HepG2 (cell line): ENCODE data around the gene TXNDC2. TPM values are rescaled to one million over a fixed set of nuclear protein-coding genes. Genes with fewer than 3 reads are reported as not detected.

ENCODE experiments used
- ATAC-seq: fragments of 200-7000 bp; cut with Tn5 transposase; 3 replicates; pipeline ENCODE4 v1.9.1; 2020; ENCODE audit warnings: mild to moderate bottlenecking, moderate library complexity
- BruUV-seq: library from RNA; stranded (reverse); fragments of 400-500 nt; replicated peaks from 2 replicates; lab custom pipeline; 2021; lab: Mats Ljungman, UMichigan
- CTCF ChIA-PET: fragments of 300-600 bp; formaldehyde crosslinking; extraction: SDS; loops from one replicate; lab custom pipeline; 2021; ENCODE audit warnings: low total read pairs, inconsistent platforms, low intra/inter-chr PET ratio; lab: Yijun Ruan, JAX
- POLR2A ChIA-PET: fragments of 350-600 bp; sonication (Branson Sonifier 250); formaldehyde crosslinking; loops from one replicate; lab custom pipeline; 2020; ENCODE audit warnings: antibody characterized with exemption, inconsistent platforms; lab: Yijun Ruan, JAX
- DNase-seq: peaks from one replicate; pipeline ENCODE4 v3.0.0-alpha.2; 2015; ENCODE audit warnings: low spot score
- FAIRE-seq: peaks from 3 replicates; lab custom pipeline; 2011; peaks lifted over from hg19 to GRCh38; lab: Jason Lieb, UNC
- H2AFZ ChIP-seq: one replicate; pipeline ENCODE4 v1.6.1; 2011; ENCODE audit warnings: low read length, inconsistent platforms
- H3K27ac ChIP-seq: fragments of 300-600 bp; 3 replicates; pipeline ENCODE4 v1.8.0; 2011; ENCODE audit warnings: mixed run types, mild to moderate bottlenecking, mixed read lengths, low read length, inconsistent platforms; ENCODE audit not compliant: insufficient read depth; ENCODE audit errors: extremely low read length
- H3K27me3 ChIP-seq, 2 experiments: fragments of 200-600 bp in 1 of 2; 2 replicates in 1 of 2; 3 replicates in 1 of 2; pipeline versions ENCODE4 v1.6.0 to v1.8.0; 2011; ENCODE audit warnings: low read length in 2 of 2, mild to moderate bottlenecking in 2 of 2, moderate library complexity in 2 of 2, inconsistent platforms in 1 of 2; ENCODE audit not compliant: insufficient read depth in 2 of 2, control insufficient read depth in 1 of 2
- H3K36me3 ChIP-seq, 2 experiments: fragments of 200-600 bp in 1 of 2; replicated peaks in 1 of 2; 2 replicates in 1 of 2; 3 replicates in 1 of 2; pipeline versions ENCODE4 v1.5.1 to v1.8.0; 2011; ENCODE audit warnings: low read length in 2 of 2, inconsistent platforms in 1 of 2; ENCODE audit not compliant: insufficient read depth in 2 of 2, control insufficient read depth in 1 of 2
- H3K4me1 ChIP-seq: 2 replicates; pipeline ENCODE4 v1.5.1; 2012; ENCODE audit warnings: low read length, inconsistent platforms; ENCODE audit not compliant: insufficient read depth
- H3K4me2 ChIP-seq: 2 replicates; pipeline ENCODE4 v1.6.0; 2011; ENCODE audit warnings: low read depth, low read length, inconsistent platforms
- H3K4me3 ChIP-seq, 3 experiments: fragments of 200-600 bp in 1 of 3; sonication (generic), shearing (Covaris generic) in 1 of 3; replicated peaks in 1 of 3; 2 replicates each; pipeline ENCODE4 v1.5.1; 2011 to 2016; ENCODE audit warnings: low read length in 3 of 3, inconsistent platforms in 2 of 3, low read depth in 2 of 3, mild to moderate bottlenecking in 2 of 3, control low read depth in 1 of 3, mixed read lengths in 1 of 3; ENCODE audit not compliant: insufficient read depth in 1 of 3
- H3K79me2 ChIP-seq: one replicate; pipeline ENCODE4 v1.6.1; 2011; ENCODE audit warnings: low read length, inconsistent platforms; ENCODE audit not compliant: insufficient read depth
- H3K9ac ChIP-seq: 2 replicates; pipeline ENCODE4 v1.6.0; 2011; ENCODE audit warnings: mild to moderate bottlenecking, low read depth, low read length, inconsistent platforms; ENCODE audit not compliant: insufficient read depth
- H3K9me3 ChIP-seq: 2 replicates; pipeline ENCODE4 v1.5.1; 2012; ENCODE audit warnings: mild to moderate bottlenecking, low read length
- H4K20me1 ChIP-seq: 2 replicates; pipeline ENCODE4 v1.6.0; 2011; ENCODE audit warnings: inconsistent platforms, mild to moderate bottlenecking, low read length, moderate library complexity; ENCODE audit not compliant: insufficient read depth
- FOSL2 ChIP-seq: sonication (generic); formaldehyde crosslinking; IDR thresholded peaks from 2 replicates; pipeline ENCODE4 v1.4.0; 2020; ENCODE audit warnings: missing genetic modification reagents
- JUNB ChIP-seq: sonication (generic); formaldehyde crosslinking; IDR thresholded peaks from 2 replicates; pipeline ENCODE4 v1.8.0; 2022; ENCODE audit warnings: missing genetic modification reagents, mild to moderate bottlenecking, borderline replicate concordance
- LCORL ChIP-seq, 2 experiments: fragments of 450-650 bp in 1 of 2; sonication (generic) in 1 of 2; formaldehyde crosslinking in 1 of 2; IDR thresholded peaks; 2 replicates each; pipeline versions ENCODE4 v1.5.0 to v1.6.1; 2017 to 2020; ENCODE audit warnings: antibody characterized with exemption in 1 of 2, missing genetic modification reagents in 1 of 2
- MAFG ChIP-seq: sonication (generic); formaldehyde crosslinking; IDR thresholded peaks from 2 replicates; pipeline ENCODE4 v1.5.1; 2020; ENCODE audit warnings: mild to moderate bottlenecking, missing genetic modification reagents
- MIXL1 ChIP-seq: IDR thresholded peaks from 2 replicates; pipeline ENCODE4 v1.6.1; 2016
- NFRKB ChIP-seq: fragments of 450-650 bp; IDR thresholded peaks from 2 replicates; pipeline ENCODE4 v1.6.1; 2017
- SYNCRIP ChIP-seq: fragments of 200-400 bp; formaldehyde crosslinking; IDR thresholded peaks from 2 replicates; pipeline ENCODE4 v1.6.1; 2018; ENCODE audit warnings: mild to moderate bottlenecking, low read depth, low read length; ENCODE audit not compliant: insufficient read depth
- ZFP41 ChIP-seq: sonication (generic); formaldehyde crosslinking; IDR thresholded peaks from 2 replicates; pipeline ENCODE4 v1.4.0; 2020; ENCODE audit warnings: mild to moderate bottlenecking, missing genetic modification reagents, borderline replicate concordance
- ZKSCAN5 ChIP-seq: sonication (generic); formaldehyde crosslinking; IDR thresholded peaks from 2 replicates; pipeline ENCODE4 v1.5.1; 2020; ENCODE audit warnings: mild to moderate bottlenecking, missing genetic modification reagents
- ZNF549 ChIP-seq: sonication (generic); formaldehyde crosslinking; IDR thresholded peaks from 2 replicates; pipeline ENCODE4 v1.5.0; 2020; ENCODE audit warnings: missing genetic modification reagents
- ZNF562 ChIP-seq: sonication (generic); formaldehyde crosslinking; IDR thresholded peaks from 2 replicates; pipeline ENCODE4 v1.8.0; 2022; ENCODE audit warnings: missing genetic modification reagents, borderline replicate concordance
- ZNF574 ChIP-seq: sonication (generic); formaldehyde crosslinking; IDR thresholded peaks from 2 replicates; pipeline ENCODE4 v1.4.0; 2020; ENCODE audit warnings: missing genetic modification reagents
- ZNF674 ChIP-seq: sonication (generic); formaldehyde crosslinking; IDR thresholded peaks from 2 replicates; pipeline ENCODE4 v1.5.0; 2020; ENCODE audit warnings: low read depth, mild to moderate bottlenecking, missing genetic modification reagents
- ZNF747 ChIP-seq: sonication (generic); formaldehyde crosslinking; IDR thresholded peaks from 2 replicates; pipeline ENCODE4 v1.8.1; 2023; ENCODE audit warnings: missing genetic modification reagents, mild to moderate bottlenecking, borderline replicate concordance
- WGBS: methylation state at CpG from one replicate; pipeline ENCODE4 v1.1.6; 2017; ENCODE audit warnings: low lambda C conversion rate; 5-methylcytosine and 5-hydroxymethylcytosine counted together
- in situ Hi-C: cut with HindIII; loops from 2 replicates; pipeline ENCODE4 v1.10.0; 2017; ENCODE audit warnings: low pct_unique_long_range_greater_than_20kb; ENCODE audit not compliant: extremely low pct_ligation_motif_present
- intact Hi-C: fragments of 100-400 bp; cut with micrococcal nuclease; formaldehyde crosslinking; loops from one replicate; pipeline ENCODE4 v1.10.0; 2022; ENCODE audit not compliant: unreplicated experiment
- polyA plus RNA-seq, 8 experiments: library from polyadenylated mRNA; depleted of rRNA in 3 of 8; stranded (reverse) in 7 of 8; unstranded in 1 of 8; fragments of >200 nt; fragmentation: Illumina TruSeq in 4 of 8; extraction: Trizol in 4 of 8; gene quantifications; 2 replicates each; pipeline versions ENCODE4 v1.2.1 to v1.2.3, GENCODE V29; 2011 to 2016; ENCODE audit warnings: low read depth in 4 of 8, missing spikeins in 1 of 8, mixed read lengths in 1 of 8; ENCODE audit not compliant: insufficient read depth in 1 of 8
- total RNA-seq, 5 experiments: library from RNA; depleted of rRNA; stranded (reverse); fragments of >200 nt; fragmentation: Illumina TruSeq; extraction: Trizol; gene quantifications; 2 replicates each; pipeline ENCODE4 v1.2.3, GENCODE V29; 2016; ENCODE audit warnings: low read depth in 1 of 5
- TF ChIP-seq, protein P1 (sequence below): sonication (generic); formaldehyde crosslinking; IDR thresholded peaks from 2 replicates; pipeline ENCODE4 v1.4.0; 2020; ENCODE audit warnings: missing genetic modification reagents
- TF ChIP-seq, protein P2 (sequence below): sonication (generic); formaldehyde crosslinking; IDR thresholded peaks from 2 replicates; pipeline ENCODE4 v1.4.0; 2020; ENCODE audit warnings: missing genetic modification reagents, low read depth, mild to moderate bottlenecking, borderline replicate concordance
- TF ChIP-seq, protein P3 (sequence below): sonication (generic); formaldehyde crosslinking; IDR thresholded peaks from 2 replicates; pipeline ENCODE4 v1.4.0; 2020; ENCODE audit warnings: missing genetic modification reagents, borderline replicate concordance

Gene TXNDC2
- total and polyA plus RNA-seq, 2 of the 13 experiments (the other 11 are each of a cell fraction or from before 2014, with no cell fraction given): not detected

- POLR2A ChIA-PET: no interaction called here
- no peak overlapping the region for H3K4me3 ChIP-seq
- no TSS peak for BruUV-seq
- TF ChIP-seq JUNB: no peak
- TF ChIP-seq ZNF549 (CRISPR knock-in tag): no peak
- no peak for TF ChIP-seq MAFG (CRISPR knock-in tag)
- TF ChIP-seq, protein P1, sequence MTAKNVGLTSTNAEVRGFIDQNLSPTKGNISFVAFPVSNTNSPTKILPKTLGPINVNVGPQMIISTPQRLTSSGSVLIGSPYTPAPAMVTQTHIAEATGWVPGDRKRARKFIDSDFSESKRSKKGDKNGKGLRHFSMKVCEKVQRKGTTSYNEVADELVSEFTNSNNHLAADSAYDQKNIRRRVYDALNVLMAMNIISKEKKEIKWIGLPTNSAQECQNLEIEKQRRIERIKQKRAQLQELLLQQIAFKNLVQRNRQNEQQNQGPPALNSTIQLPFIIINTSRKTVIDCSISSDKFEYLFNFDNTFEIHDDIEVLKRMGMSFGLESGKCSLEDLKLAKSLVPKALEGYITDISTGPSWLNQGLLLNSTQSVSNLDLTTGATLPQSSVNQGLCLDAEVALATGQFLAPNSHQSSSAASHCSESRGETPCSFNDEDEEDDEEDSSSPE (CRISPR knock-in tag): no peak
- TF ChIP-seq, protein P2, sequence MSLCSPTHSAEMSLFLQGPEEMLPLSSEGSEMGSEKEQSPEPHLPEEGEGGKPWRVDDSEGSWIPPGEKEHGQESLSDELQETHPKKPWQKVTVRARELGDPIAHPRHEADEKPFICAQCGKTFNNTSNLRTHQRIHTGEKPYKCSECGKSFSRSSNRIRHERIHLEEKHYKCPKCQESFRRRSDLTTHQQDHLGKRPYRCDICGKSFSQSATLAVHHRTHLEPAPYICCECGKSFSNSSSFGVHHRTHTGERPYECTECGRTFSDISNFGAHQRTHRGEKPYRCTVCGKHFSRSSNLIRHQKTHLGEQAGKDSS: no peak
- TF ChIP-seq SYNCRIP: no peak
- no peak for TF ChIP-seq ZNF747
- TF ChIP-seq ZNF674 (CRISPR knock-in tag): no peak
- TF ChIP-seq ZNF574 (CRISPR knock-in tag): no peak
- TF ChIP-seq, protein P3, sequence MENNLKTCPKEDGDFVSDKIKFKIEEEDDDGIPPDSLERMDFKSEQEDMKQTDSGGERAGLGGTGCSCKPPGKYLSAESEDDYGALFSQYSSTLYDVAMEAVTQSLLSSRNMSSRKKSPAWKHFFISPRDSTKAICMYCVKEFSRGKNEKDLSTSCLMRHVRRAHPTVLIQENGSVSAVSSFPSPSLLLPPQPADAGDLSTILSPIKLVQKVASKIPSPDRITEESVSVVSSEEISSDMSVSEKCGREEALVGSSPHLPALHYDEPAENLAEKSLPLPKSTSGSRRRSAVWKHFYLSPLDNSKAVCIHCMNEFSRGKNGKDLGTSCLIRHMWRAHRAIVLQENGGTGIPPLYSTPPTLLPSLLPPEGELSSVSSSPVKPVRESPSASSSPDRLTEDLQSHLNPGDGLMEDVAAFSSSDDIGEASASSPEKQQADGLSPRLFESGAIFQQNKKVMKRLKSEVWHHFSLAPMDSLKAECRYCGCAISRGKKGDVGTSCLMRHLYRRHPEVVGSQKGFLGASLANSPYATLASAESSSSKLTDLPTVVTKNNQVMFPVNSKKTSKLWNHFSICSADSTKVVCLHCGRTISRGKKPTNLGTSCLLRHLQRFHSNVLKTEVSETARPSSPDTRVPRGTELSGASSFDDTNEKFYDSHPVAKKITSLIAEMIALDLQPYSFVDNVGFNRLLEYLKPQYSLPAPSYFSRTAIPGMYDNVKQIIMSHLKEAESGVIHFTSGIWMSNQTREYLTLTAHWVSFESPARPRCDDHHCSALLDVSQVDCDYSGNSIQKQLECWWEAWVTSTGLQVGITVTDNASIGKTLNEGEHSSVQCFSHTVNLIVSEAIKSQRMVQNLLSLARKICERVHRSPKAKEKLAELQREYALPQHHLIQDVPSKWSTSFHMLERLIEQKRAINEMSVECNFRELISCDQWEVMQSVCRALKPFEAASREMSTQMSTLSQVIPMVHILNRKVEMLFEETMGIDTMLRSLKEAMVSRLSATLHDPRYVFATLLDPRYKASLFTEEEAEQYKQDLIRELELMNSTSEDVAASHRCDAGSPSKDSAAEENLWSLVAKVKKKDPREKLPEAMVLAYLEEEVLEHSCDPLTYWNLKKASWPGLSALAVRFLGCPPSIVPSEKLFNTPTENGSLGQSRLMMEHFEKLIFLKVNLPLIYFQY (CRISPR knock-in tag): no peak
- no peak for TF ChIP-seq NFRKB
- TF ChIP-seq ZFP41 (CRISPR knock-in tag): no peak
- no peak for TF ChIP-seq ZKSCAN5 (CRISPR knock-in tag)
- TF ChIP-seq FOSL2: no peak
- no peak for TF ChIP-seq MIXL1
- no peak for TF ChIP-seq LCORL (IDR thresholded peaks at IDR 0.05)
- TF ChIP-seq LCORL (CRISPR knock-in tag; IDR thresholded peaks at IDR 0.05): no peak
- no peak for TF ChIP-seq ZNF562 (CRISPR knock-in tag)
Observed at GRCh38 chr18:9839853-9840252, 45.9 kb upstream of the TXNDC2 start.

More at GRCh38 chr18:9839853-9840252, 45.9 kb upstream of the TXNDC2 start:
- in situ Hi-C loops (no loop called here), intact Hi-C loops (no loop called here)
- Histone ChIP-seq H3K9ac (no peak overlapping the region), H3K36me3 (no peaks in the 10 kb centered on the region), H3K79me2 (no peaks in the 10 kb centered on the region), H3K4me1 (no peaks in the 10 kb centered on the region), H2AFZ (no peak overlapping the region), H3K27me3 (peaks cover 0 to 9% of the 10 kb centered on the region in 2 experiments; a peak in 3 of 5 replicates), H4K20me1 (no peaks in the 10 kb centered on the region), H3K4me2 (no peak overlapping the region), H3K27ac (no peak overlapping the region), H3K9me3 (no peaks in the 10 kb centered on the region)
- CTCF ChIA-PET: no interaction called here
- WGBS: 79% methylated on average over 8 of the region's 10 CpGs
- DNase-seq (no peak), FAIRE-seq (no peak), ATAC-seq (no peak)
